Chondrocyte (in vitro differentiated cells): ENCODE measurements around the gene IL18BP. TPM values are rescaled to one million over a fixed set of nuclear protein-coding genes. Genes with fewer than 3 reads are reported as not detected.

ENCODE experiments used
- DNase-seq: peaks from one replicate; pipeline ENCODE4 v3.0.0; 2021; ENCODE audit warnings: mixed read lengths, low spot score
- H3K27ac Mint-ChIP-seq: one replicate; pipeline ENCODE4 v1.8.0; 2021; ENCODE audit warnings: mild to moderate bottlenecking, moderate library complexity, mixed read lengths; ENCODE audit not compliant: unreplicated experiment
- H3K27me3 Mint-ChIP-seq: 2 replicates; pipeline ENCODE4 v1.8.0; 2021; ENCODE audit warnings: low read depth, mixed read lengths
- H3K36me3 Mint-ChIP-seq: 2 replicates; pipeline ENCODE4 v1.8.0; 2021; ENCODE audit warnings: low read depth, mixed read lengths
- H3K4me1 Mint-ChIP-seq: 2 replicates; pipeline ENCODE4 v1.8.0; 2021; ENCODE audit warnings: low read depth, mild to moderate bottlenecking, mixed read lengths
- H3K4me3 Mint-ChIP-seq: one replicate; pipeline ENCODE4 v1.8.0; 2021; ENCODE audit warnings: mild to moderate bottlenecking, moderate library complexity, mixed read lengths; ENCODE audit not compliant: unreplicated experiment
- H3K9me3 Mint-ChIP-seq: 2 replicates; pipeline ENCODE4 v1.8.0; 2021; ENCODE audit warnings: low read depth, mixed read lengths
- total RNA-seq: library from RNA; stranded (reverse); gene quantifications from 3 replicates; pipeline ENCODE4 v1.2.1, GENCODE V29; 2021
- TF ChIP-seq, protein P1 (sequence below): fragments of 200-600 bp; sonication (generic); IDR thresholded peaks from 2 replicates; pipeline ENCODE4 v1.5.0; 2021; ENCODE audit warnings: antibody characterized with exemption, mild to moderate bottlenecking, moderate library complexity

The IL18BP gene
- total RNA-seq, 1 donor from 2014 or later = 9.6 TPM

DNA sequence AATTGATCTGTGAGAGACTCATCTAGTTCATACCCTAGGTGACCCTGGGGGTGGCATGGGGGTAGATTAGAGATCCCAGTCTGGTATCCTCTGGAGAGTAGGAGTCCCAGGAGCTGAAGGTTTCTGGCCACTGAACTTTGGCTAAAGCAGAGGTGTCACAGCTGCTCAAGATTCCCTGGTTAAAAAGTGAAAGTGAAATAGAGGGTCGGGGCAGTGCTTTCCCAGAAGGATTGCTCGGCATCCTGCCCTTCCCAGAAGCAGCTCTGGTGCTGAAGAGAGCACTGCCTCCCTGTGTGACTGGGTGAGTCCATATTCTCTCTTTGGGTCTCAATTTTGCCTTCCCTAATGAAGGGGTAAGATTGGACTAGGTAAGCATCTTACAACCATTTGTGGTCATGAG lies 653 bp downstream of the IL18BP start:
- TF ChIP-seq, protein P1, sequence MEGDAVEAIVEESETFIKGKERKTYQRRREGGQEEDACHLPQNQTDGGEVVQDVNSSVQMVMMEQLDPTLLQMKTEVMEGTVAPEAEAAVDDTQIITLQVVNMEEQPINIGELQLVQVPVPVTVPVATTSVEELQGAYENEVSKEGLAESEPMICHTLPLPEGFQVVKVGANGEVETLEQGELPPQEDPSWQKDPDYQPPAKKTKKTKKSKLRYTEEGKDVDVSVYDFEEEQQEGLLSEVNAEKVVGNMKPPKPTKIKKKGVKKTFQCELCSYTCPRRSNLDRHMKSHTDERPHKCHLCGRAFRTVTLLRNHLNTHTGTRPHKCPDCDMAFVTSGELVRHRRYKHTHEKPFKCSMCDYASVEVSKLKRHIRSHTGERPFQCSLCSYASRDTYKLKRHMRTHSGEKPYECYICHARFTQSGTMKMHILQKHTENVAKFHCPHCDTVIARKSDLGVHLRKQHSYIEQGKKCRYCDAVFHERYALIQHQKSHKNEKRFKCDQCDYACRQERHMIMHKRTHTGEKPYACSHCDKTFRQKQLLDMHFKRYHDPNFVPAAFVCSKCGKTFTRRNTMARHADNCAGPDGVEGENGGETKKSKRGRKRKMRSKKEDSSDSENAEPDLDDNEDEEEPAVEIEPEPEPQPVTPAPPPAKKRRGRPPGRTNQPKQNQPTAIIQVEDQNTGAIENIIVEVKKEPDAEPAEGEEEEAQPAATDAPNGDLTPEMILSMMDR = no peak
- H3K4me1 Mint-ChIP-seq = peaks cover 29% of the 10 kb centered on the region
- no peak overlapping the region for H3K4me3 Mint-ChIP-seq
- H3K27ac Mint-ChIP-seq = peak overlapping the region; percentile 81
- H3K27me3 Mint-ChIP-seq = no peaks in the 10 kb centered on the region
- peaks cover 25% of the 10 kb centered on the region for H3K36me3 Mint-ChIP-seq
- no peak for DNase-seq
- H3K9me3 Mint-ChIP-seq = no peaks in the 10 kb centered on the region

DNA sequence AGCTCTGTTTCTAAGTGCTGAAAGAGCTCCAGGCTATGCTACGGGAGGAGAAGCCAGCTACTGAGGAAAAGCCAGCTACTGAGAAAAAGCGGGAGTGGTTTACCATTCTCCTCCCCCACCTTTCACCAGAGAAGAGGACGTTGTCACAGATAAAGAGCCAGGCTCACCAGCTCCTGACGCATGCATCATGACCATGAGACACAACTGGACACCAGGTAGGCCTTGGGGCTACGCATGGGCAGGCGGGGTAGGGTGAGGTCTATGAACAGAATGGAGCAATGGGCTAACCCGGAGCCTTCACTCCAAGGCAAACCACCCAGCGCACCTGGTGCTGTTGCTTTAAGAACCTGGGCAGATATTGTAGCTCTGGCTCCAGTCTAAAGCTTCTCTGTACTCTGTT lies 1.1 kb downstream of the IL18BP start:
- peaks cover 29% of the 10 kb centered on the region for H3K4me1 Mint-ChIP-seq
- H3K4me3 Mint-ChIP-seq = no peak overlapping the region
- H3K9me3 Mint-ChIP-seq = no peaks in the 10 kb centered on the region
- peaks cover 24% of the 10 kb centered on the region for H3K36me3 Mint-ChIP-seq
- no peak for DNase-seq
- TF ChIP-seq, protein P1 = no peak
- H3K27me3 Mint-ChIP-seq = no peaks in the 10 kb centered on the region
- H3K27ac Mint-ChIP-seq = peak overlapping the region; percentile 81

DNA sequence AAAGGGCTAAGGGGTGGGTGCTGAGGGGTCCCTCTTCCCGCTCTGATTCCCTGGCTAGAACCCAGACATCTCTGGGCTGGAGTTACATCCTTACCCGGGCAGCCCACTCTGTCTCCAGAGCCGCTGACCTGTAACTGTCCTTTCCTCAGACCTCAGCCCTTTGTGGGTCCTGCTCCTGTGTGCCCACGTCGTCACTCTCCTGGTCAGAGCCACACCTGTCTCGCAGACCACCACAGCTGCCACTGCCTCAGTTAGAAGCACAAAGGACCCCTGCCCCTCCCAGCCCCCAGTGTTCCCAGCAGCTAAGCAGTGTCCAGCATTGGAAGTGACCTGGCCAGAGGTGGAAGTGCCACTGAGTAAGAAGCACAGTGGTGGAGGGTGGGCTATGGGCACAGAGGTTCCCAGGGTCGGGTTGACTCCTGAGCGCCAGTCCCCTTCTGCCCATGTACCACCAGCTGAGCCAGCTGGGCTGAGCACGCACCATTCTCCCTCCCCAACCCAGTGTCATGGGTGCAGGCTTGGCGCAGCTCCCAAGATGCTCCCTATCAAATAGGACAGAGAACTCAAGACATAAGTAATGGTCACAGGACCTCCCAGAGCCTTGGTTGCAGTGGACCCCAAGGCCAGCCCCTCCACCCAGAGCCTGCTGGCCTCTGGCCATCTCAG lies 1.6 kb downstream of the IL18BP start:
- H3K27me3 Mint-ChIP-seq = no peaks in the 10 kb centered on the region
- H3K4me3 Mint-ChIP-seq = no peak overlapping the region
- H3K9me3 Mint-ChIP-seq = no peaks in the 10 kb centered on the region
- H3K36me3 Mint-ChIP-seq = peaks cover 26% of the 10 kb centered on the region
- TF ChIP-seq, protein P1 = no peak
- peak overlapping the region; percentile 41 for H3K27ac Mint-ChIP-seq
- DNase-seq = no peak
- peaks cover 29% of the 10 kb centered on the region for H3K4me1 Mint-ChIP-seq

DNA sequence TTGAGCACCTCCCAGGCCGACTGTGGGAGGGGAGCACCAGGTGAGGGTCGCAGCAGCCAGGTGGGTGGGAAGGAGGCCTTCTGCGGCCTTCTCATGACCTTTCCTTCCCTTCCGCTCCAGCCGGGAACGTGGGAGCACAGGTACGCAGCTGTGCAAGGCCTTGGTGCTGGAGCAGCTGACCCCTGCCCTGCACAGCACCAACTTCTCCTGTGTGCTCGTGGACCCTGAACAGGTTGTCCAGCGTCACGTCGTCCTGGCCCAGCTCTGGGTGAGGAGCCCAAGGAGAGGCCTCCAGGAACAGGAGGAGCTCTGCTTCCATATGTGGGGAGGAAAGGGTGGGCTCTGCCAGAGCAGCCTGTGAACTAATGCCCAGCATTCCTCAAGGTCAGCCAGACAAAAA lies 2.6 kb downstream of the IL18BP start:
- TF ChIP-seq, protein P1 = no peak
- Mint-ChIP-seq H3K27me3 (no peaks in the 10 kb centered on the region), H3K4me1 (peaks cover 29% of the 10 kb centered on the region), H3K9me3 (no peaks in the 10 kb centered on the region), H3K36me3 (peaks cover 32% of the 10 kb centered on the region), H3K4me3 (no peak overlapping the region), H3K27ac (peak overlapping the region; percentile 76)
- DNase-seq = no peak

DNA sequence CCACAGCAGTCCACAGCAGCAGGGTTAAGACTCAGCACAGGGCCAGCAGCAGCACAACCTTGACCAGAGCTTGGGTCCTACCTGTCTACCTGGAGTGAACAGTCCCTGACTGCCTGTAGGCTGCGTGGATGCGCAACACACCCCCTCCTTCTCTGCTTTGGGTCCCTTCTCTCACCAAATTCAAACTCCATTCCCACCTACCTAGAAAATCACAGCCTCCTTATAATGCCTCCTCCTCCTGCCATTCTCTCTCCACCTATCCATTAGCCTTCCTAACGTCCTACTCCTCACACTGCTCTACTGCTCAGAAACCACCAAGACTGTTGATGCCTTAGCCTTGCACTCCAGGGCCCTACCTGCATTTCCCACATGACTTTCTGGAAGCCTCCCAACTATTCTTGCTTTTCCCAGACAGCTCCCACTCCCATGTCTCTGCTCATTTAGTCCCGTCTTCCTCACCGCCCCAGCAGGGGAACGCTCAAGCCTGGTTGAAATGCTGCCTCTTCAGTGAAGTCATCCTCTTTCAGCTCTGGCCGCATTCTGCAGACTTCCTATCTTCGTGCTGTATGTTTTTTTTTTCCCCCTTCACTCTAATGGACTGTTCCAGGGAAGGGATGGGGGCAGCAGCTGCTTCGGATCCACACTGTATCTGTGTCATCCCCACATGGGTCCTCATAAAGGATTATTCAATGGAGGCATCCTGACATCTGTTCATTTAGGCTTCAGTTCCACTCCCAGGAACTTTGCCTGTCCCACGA lies 3.3 kb downstream of the IL18BP start:
- DNase-seq = no peak
- Mint-ChIP-seq H3K27me3 (no peaks in the 10 kb centered on the region), H3K9me3 (no peaks in the 10 kb centered on the region), H3K27ac (peak overlapping the region; percentile 76), H3K36me3 (peaks cover 34% of the 10 kb centered on the region), H3K4me1 (peaks cover 29% of the 10 kb centered on the region), H3K4me3 (no peak overlapping the region)
- TF ChIP-seq, protein P1 = no peak
